Measurements from ENCODE around the gene KRT85. TPM values are rescaled to one million over a fixed set of nuclear protein-coding genes. Genes with fewer than 3 reads are reported as not detected.

The KRT85 gene
- total RNA-seq, 1 experiment from 2014 or later, result not detected

Other genes starting within 250 kb of the KRT85 start
- 45.7 and 49.0 TPM in 2 replicates for gene KRT80, start 175.5 kb downstream of the KRT85 start, total RNA-seq (2014; rRNA removed; shearing (Covaris generic))
- 1.5 and 2.8 TPM in 2 replicates for gene KRT7, start 134.2 kb downstream of the KRT85 start, total RNA-seq (2014; rRNA removed; shearing (Covaris generic))
- gene KRT86, start 92.8 kb downstream of the KRT85 start, total RNA-seq (2014; rRNA removed; shearing (Covaris generic)), result 0.25 and 0.30 TPM in 2 replicates
- gene KRT81, start 75.9 kb downstream of the KRT85 start, total RNA-seq (2014; rRNA removed; shearing (Covaris generic)), result 0.06 TPM in 1 of 2 replicates, not detected in the other
- gene KRT83, start 46.1 kb downstream of the KRT85 start, total RNA-seq (2014; rRNA removed; shearing (Covaris generic)), result not detected in 2 replicates
- not detected in 2 replicates for gene KRT84, start 18.2 kb upstream of the KRT85 start, total RNA-seq (2014; rRNA removed; shearing (Covaris generic))
- gene KRT82, start 38.9 kb upstream of the KRT85 start, total RNA-seq (2014; rRNA removed; shearing (Covaris generic)), result not detected in 2 replicates
- not detected in 2 replicates for gene KRT75, start 66.9 kb upstream of the KRT85 start, total RNA-seq (2014; rRNA removed; shearing (Covaris generic))
- not detected in 2 replicates for gene KRT6B, start 84.7 kb upstream of the KRT85 start, total RNA-seq (2014; rRNA removed; shearing (Covaris generic))
- gene KRT6C, start 106.3 kb upstream of the KRT85 start, total RNA-seq (2014; rRNA removed; shearing (Covaris generic)), result not detected in 2 replicates
- not detected in 2 replicates for gene KRT6A, start 125.8 kb upstream of the KRT85 start, total RNA-seq (2014; rRNA removed; shearing (Covaris generic))
- gene KRT5, start 152.9 kb upstream of the KRT85 start, total RNA-seq (2014; rRNA removed; shearing (Covaris generic)), result not detected in 2 replicates
- gene KRT71, start 185.7 kb upstream of the KRT85 start, total RNA-seq (2014; rRNA removed; shearing (Covaris generic)), result not detected in 2 replicates
- not detected in 2 replicates for gene KRT74, start 206.4 kb upstream of the KRT85 start, total RNA-seq (2014; rRNA removed; shearing (Covaris generic))
- not detected in 2 replicates for gene KRT72, start 234.0 kb upstream of the KRT85 start, total RNA-seq (2014; rRNA removed; shearing (Covaris generic))